Activated naive CD8-positive, alpha-beta T cell treated with anti-CD3 and anti-CD28 coated beads, Interleukin-2, amount 50 U/mL, for 16 hours (primary cell): ENCODE measurements around the gene FOXN1.
"Not testable (repeated sequence)": the region's sequence is repeated elsewhere in the genome, so short reads cannot be mapped to it uniquely, and the experiment has no call there.

ENCODE experiments used
- DNase-seq: peaks from one replicate; pipeline ENCODE4 v3.0.0-alpha.2; 2020; ENCODE audit warnings: low read depth, low spot score

The FOXN1 gene

DNA sequence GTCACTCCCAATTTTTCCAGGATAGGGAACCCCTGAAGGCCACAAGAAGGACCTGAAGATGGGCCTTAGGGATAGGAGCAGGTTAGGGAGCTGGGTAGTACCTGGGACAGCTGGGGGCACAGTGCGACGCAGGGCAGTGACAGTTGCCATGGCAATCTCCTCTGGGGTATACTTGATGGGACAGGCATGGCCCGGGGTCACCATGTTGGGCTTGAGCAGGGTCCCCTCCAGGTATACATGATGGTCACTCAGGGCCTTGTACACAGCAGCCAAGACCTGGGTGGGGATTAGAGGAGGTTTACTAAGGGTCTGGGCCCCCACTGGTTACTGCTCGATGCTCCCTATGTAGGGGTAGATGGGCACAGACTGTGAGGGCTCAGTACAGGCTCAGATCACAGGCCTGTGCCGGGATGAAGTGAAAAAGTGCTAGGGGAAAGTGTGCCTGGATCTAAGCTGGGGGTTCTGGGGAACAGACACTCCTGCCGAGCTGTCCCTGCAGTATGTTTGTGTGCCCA is 67.9 kb downstream of the FOXN1 start:
- DNase-seq = no peak

DNA sequence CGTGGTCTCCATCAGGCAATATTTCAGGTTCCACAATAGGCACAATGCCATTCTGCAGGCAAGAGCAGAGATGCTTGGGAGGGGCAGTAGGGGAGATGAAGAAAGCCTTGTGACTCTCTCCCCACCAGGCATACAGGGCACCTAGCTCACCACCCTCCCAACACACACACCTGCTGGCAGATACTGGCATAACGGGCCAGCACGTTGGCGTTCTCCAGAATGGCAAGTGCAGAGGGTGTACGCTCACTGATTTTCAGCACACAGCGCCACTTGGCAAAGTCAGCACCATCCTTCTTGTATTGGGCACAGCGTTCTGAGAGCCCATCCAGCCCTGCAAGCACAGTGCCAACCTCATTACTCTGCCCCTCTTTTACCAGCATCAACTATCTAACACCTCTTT is 68.4 kb downstream of the FOXN1 start:
- DNase-seq = no peak

DNA sequence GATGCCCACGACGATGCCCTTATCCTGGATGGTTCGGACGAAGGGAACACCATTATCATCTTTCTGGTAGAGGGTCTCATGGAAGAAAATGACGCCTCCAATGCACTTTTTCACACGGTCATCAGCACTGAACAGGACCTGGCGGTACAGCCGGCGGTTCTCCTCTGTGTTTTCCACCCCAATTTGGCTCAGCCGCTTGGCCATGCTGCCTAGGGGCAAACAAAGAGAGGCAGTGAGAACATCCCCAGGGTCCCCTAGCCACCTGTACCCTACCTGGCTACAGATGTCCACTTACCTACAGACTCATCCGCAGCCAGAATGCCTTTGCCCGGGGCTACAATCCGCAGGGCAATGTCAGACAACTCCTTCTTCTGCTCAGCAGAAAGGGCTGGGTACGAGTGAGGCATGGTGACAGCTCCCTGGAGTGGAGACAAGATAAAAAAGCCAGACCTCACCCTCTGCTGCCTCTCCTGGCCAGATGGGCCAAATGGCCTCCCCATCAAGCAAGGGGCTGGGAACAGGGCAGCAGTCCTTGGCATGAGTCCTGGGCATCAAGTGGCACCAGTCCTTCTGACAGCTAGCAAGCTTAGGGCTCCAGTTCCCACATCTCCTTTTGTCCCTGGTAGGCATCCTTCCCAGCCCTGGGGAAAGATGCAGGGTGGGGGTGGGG is 69.1 kb downstream of the FOXN1 start:
- no peak for DNase-seq

DNA sequence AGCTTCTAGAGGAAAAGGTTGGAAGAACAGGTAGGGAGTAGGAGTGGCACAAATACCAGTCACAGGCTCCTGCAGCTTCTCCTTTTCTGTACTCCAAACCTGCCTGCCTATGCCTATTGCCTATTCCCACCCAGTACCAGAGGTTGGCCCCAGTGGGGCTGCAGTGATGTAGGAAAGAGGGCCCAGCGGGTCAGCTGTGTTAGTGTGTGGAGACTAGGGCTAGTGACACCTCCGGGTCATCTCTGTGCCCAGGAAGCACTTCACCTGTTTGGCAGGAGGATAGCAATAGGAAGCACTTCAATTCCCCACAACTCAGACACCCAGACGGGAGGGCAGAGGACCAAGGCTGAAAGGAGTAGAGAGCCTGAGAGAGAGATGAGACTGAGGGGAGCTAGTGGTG is 69.9 kb downstream of the FOXN1 start:
- DNase-seq = not testable (repeated sequence)

DNA sequence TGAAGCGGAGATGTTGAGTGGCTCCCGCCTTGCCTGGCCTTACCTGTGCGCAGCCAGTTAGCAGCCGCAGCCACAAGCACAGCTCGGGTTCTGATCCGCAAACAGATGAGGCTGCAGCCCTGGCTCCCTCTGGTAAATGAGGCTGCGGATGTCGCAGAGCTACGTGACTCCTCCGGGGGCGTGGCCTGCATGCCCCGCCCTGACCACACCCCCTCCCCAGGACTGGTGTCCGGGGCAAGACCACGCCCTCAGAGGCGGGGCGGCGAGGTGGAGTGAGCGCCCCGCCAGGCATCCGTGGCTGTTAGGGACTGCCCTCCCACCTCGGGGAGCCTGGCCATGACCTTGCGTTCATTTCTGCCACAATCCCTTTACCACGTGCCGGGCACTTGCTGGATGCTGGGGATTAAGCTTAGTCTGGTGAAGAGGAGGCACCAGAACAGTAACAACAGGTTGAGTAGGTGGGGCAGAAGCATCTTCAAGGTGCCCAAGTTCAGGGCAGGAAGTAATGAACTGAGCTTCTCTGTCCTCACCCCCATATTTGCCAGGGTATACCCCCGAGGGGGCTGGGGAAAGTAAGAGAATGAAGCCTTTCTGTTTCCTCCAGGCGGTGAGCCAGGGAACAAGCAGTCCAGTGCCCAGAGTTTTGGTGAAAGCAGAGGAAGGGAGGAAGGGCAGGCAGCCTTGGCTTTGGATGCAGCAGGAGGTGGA is 70.8 kb downstream of the FOXN1 start, which contains the start of gene ALDOC:
Gene ALDOC (minus strand): TSS at position 138 of the 708 bp plus-strand sequence. CDS start 1,363 bp downstream, outside the sequence.
- peak; percentile 97 for DNase-seq

DNA sequence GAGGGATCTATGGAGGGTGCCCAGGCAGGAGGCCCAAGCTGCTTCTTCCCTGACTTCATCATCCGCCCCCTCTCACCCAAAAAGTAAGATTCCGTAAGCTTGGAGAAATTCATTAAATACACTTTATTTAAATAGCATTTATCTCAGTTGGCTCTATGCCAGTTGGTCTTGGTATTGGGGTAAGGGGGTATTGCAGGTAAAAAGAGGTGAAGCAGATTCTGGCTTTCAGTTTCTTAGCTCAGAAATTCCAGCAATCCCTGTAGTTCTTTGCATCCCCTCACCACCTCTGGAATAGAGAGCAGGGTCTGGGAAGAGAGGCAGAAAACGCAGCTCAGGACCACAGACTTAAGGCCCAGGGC is 71.3 kb downstream of the FOXN1 start:
- no peak for DNase-seq

DNA sequence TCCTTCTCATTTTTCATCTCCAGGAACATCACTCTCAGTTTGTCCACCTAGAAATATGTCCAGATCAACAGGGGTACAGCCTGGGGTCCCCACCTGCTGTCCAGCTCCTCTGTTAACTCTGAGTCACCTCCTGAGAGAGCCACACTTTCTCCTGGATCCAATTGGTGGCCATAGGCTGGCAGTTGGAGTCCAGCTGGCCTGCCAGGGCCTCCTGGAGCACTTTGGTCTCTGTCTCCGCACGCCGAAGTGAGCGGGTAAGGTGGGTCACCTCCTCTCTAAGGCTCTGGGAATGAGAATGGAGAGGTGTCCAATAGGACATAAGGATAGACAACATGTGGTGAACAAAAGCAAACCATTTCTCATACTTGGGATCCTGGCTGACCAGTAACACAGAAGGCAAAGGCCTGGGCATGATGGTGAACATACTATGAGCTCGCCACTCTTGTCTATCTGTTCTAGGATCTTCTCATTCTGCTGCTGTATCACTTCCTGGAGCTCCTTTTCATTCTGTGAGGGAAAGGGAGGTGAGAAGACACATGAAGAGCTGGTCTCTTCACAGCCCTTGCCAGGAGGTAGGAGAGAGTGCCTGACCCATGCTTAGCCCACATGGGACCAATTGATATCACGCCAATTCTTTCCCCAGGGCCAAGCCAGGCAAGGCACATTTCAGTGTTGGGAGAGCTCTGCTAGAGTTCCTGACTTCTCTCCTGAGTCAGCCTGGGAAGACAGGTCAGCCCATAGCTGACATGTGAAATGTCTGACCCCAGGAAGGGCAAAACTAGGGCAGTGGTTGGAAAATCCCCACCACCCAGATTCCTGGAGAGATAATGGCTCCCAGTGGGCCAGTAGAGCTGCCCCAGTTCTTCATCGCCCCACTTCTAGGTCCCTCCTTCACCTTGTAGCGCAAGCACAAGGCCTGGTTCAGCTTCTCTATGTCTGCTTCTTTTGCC is 72.4 kb downstream of the FOXN1 start:
- DNase-seq = no peak

DNA sequence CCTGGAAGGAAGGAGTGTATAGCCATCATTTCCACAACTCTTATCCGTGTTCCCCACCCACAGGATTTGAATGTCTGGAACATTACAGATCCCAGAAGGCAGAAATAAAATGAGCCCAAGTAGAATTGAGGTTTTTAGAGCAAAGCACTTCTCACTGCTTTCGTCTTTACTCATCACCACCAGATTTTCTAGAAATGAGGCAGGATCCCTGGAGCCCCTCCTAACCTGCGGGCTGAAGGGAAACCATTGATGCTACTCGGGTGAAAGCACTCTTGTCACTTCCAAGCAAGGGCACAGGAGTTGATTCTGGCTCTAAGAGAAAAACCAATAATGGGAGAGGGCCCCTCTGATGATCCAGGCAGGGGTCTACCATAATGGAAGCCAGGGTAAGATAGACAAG is 73.4 kb downstream of the FOXN1 start:
- no peak for DNase-seq

DNA sequence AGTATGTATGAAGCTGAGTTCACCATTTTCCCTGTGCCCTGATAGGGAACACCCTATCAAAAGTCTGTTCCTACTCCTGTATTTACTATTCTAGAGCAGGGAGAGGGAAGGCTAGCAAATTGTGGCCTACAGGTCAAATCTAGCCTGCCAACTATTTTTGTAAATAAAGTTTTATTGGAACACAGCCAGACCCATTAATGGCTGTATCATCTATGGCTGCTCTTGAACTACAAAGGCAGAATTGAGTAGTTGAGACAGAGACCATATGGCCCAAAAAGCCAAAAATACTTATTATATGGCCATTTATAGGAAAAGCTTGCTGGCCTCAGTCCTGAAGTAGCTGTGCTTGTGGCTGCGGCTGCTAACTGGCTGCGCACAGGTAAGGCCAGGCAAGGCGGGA is 74.8 kb downstream of the FOXN1 start:
- no peak for DNase-seq

DNA sequence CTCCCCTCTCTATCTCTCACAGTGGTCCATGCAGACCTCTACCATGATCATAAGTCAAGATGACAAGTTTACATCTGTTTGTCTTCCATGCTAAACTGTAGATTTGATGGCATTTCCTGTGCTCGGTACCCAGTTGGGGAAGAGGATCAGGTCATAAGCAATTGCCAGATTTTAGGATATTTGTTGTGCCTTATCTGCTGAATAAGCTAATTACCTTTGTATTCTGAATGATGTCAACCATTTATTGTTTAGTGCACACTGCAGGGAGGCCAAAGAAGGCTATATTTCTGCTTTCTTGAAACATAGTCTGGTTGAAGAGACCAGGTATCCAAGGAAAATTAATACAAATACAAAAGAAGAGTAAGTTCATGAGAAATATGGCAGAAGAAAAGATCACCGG is 76.4 kb downstream of the FOXN1 start:
- no peak for DNase-seq

DNA sequence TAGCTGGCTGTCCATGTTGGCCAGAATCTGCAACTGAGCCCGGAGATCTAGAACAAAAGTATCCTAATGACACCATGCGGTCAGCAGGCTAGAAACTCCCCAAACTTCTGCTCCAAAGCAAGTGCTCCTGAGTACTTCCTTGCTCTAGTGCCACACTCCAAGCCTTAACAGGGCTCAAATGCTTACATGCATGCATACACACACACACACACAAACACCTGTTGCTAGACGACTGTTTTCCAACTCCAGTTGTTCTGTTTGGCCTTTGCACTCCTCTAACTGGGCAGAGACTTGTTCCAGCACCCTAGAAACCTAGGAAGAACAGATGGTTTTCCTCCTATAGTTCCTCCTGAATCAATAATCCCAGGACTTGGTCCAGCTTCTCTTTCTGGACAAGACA is 78.3 kb downstream of the FOXN1 start:
- DNase-seq = no peak

DNA sequence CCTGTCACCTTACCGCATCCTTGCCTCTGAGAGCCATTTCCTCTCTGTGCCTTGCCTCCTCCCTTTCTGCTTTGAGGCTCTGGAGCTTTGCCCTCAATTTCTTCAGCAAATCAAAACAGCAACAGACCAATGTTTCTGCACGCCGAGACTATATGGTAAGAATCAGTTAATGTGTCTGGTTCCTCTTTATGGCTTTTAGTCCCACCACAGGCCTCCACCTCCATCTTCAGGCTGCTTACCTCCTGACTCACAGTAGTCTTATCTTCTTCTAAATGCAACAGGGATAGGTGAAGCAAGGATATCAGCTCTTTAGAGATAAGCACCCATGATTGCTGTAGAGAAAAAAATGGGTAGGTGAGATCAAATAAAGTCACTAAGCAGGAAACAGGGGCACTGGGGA is 79.7 kb downstream of the FOXN1 start:
- DNase-seq = no peak
